RWPE2 (cell line): ENCODE measurements around the gene SKA1.

Experiments
- ATAC-seq: fragments of 200-7000 bp; cut with Tn5 transposase; 3 replicates; pipeline ENCODE4 v1.9.1; 2021; ENCODE audit warnings: low read depth
- DNase-seq: peaks from one replicate; pipeline ENCODE4 v3.0.0-alpha.2; 2020; ENCODE audit warnings: low spot score
- H3K27ac ChIP-seq: fragments of 450-650 bp; 2 replicates; pipeline ENCODE4 v1.5.1; 2017; ENCODE audit warnings: mild to moderate bottlenecking; ENCODE audit not compliant: poor library complexity, severe bottlenecking
- H3K27me3 ChIP-seq: fragments of 250-450 bp; sonication (Bioruptor Pico); 2 replicates; pipeline ENCODE4 v1.5.1; 2021; ENCODE audit warnings: mild to moderate bottlenecking, moderate library complexity; ENCODE audit not compliant: insufficient read depth, poor library complexity, severe bottlenecking
- H3K36me3 ChIP-seq: fragments of 250-450 bp; sonication (Bioruptor Pico); 2 replicates; pipeline ENCODE4 v1.5.1; 2020; ENCODE audit warnings: low read depth, mild to moderate bottlenecking, moderate library complexity
- H3K4me1 ChIP-seq: fragments of 250-450 bp; sonication (Bioruptor Pico); 2 replicates; pipeline ENCODE4 v1.5.1; 2021; ENCODE audit warnings: mild to moderate bottlenecking, moderate library complexity; ENCODE audit not compliant: insufficient read depth, poor library complexity, severe bottlenecking
- H3K4me3 ChIP-seq: fragments of 250-450 bp; sonication (Bioruptor Pico); 2 replicates; pipeline ENCODE4 v1.5.1; 2021; ENCODE audit warnings: mild to moderate bottlenecking, moderate library complexity; ENCODE audit not compliant: severe bottlenecking
- H3K9me3 ChIP-seq: fragments of 250-450 bp; sonication (Bioruptor Pico); 2 replicates; pipeline ENCODE4 v1.5.1; 2021; ENCODE audit warnings: mild to moderate bottlenecking, moderate library complexity; ENCODE audit not compliant: severe bottlenecking
- CTCF ChIP-seq: fragments of 450-650 bp; IDR thresholded peaks from one replicate; pipeline ENCODE4 v1.5.1; 2017; ENCODE audit warnings: mild to moderate bottlenecking, moderate library complexity; ENCODE audit not compliant: poor library complexity, severe bottlenecking

Gene SKA1

DNA sequence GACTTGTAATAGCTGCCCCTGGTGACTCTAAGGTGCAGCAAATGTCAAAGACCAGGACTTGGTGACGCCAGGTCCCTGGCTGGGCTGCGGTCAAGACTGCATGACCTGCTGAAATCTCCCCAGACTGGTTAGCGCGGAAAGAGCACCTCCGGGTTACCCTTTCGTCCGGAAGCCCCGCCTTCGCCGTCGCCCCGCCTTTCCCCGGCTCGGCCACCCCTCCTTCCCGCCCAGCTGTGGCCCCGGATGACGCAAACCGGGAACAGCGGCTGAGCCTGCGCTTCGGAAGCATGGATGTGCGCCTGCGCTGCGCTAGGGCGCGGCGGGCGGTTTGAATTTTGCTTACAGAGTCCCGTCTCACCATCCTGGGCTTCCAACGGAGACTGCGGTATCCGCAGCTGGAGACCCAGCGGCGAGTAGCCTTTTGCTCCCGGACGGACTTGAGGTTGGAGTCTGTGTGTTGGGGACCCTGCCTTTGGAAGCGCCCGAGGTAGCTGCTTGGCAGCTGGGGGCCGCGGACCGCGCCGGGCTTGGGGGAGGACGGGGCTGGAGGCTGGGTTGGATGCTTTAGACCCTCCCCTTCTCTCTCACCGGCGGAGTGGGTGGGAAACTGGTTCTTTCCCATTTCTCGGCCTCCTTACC lies at the start of gene SKA1:
Gene SKA1 (plus strand): TSS at position 294 of the 639 bp plus-strand sequence. CDS start 785 bp downstream, outside the sequence.
- DNase-seq (peak; percentile 88), ATAC-seq (peak; percentile 93)
- TF ChIP-seq CTCF: no peak
- peaks cover 3% of the 10 kb centered on the region for H3K9me3 ChIP-seq
- peaks cover 23% of the 10 kb centered on the region for H3K36me3 ChIP-seq
- H3K4me1 ChIP-seq: peaks cover 14% of the 10 kb centered on the region
- peak within 1 kb of the TSS; percentile 37 for H3K27ac ChIP-seq
- peak within 1 kb of the TSS; percentile 60 for H3K4me3 ChIP-seq
- no peaks in the 10 kb centered on the region for H3K27me3 ChIP-seq

DNA sequence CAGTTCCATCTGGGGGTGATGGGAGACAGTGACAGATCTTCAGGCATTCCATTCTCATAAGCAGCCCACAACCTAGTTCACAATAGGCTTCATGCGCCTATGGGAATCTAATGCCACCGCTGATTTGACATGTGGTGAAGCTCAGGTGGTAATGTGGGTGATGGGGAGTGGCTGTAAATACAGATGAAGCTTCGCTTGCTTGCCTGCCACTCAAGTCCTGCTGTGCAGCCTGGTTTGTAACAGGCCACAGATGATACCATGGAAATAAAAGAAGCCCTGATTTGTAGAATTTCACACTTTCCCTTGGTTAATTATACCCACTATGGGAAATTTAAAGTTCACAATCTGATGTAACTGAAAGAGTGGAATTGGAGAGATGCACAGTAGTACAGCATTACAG lies 46.9 kb upstream of the SKA1 start:
- no peak for TF ChIP-seq CTCF
- Histone ChIP-seq H3K27me3 (no peaks in the 10 kb centered on the region), H3K36me3 (no peaks in the 10 kb centered on the region), H3K4me3 (no peak overlapping the region), H3K9me3 (no peaks in the 10 kb centered on the region), H3K27ac (no peak overlapping the region), H3K4me1 (no peaks in the 10 kb centered on the region)
- ATAC-seq (no peak), DNase-seq (no peak)

- Histone ChIP-seq H3K4me3 (no peak overlapping the region), H3K4me1 (no peaks in the 10 kb centered on the region), H3K27me3 (no peaks in the 10 kb centered on the region), H3K9me3 (no peaks in the 10 kb centered on the region), H3K36me3 (no peaks in the 10 kb centered on the region), H3K27ac (no peak overlapping the region)
- TF ChIP-seq CTCF: no peak
- no peak for ATAC-seq
- DNase-seq: no peak
Observed at GRCh38 chr18:50330176-50330575, 44.7 kb upstream of the SKA1 start.

- Histone ChIP-seq H3K9me3 (no peaks in the 10 kb centered on the region), H3K4me1 (no peaks in the 10 kb centered on the region), H3K27ac (no peak overlapping the region), H3K4me3 (no peak overlapping the region), H3K27me3 (no peaks in the 10 kb centered on the region), H3K36me3 (no peaks in the 10 kb centered on the region)
- DNase-seq: no peak
- ATAC-seq: no peak
- no peak for TF ChIP-seq CTCF
Observed at GRCh38 chr18:50331691-50332090, 43.2 kb upstream of the SKA1 start.

GRCh38 chr18:50334546-50335152 lies 40.2 kb upstream of the SKA1 start:
- Histone ChIP-seq H3K27ac (no peak overlapping the region), H3K9me3 (no peaks in the 10 kb centered on the region), H3K4me1 (no peaks in the 10 kb centered on the region), H3K27me3 (no peaks in the 10 kb centered on the region), H3K36me3 (no peaks in the 10 kb centered on the region), H3K4me3 (no peak overlapping the region)
- DNase-seq (no peak), ATAC-seq (no peak)
- TF ChIP-seq CTCF: no peak
